ENCODE results near the gene MTMR6.

DNA sequence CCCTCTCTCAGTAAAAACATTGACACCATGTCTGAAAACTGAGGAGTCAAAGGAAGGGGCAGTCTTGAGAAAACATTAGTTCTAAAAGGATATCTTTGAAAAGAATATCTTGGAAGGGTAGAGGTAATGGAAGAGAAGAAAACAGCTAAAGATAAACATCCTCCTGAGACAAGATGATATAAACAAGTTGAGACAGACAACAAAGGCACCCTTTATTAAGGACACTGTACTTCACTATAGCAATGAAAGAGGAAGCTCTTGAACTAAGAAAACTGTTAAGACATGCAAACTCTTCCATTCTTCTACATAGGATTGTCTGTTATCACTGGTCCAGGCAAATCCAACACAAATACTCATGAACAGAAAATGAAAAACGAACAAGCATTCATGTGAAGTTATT is 46.3 kb downstream of the MTMR6 start:
- TF ChIP-seq, protein P1, sequence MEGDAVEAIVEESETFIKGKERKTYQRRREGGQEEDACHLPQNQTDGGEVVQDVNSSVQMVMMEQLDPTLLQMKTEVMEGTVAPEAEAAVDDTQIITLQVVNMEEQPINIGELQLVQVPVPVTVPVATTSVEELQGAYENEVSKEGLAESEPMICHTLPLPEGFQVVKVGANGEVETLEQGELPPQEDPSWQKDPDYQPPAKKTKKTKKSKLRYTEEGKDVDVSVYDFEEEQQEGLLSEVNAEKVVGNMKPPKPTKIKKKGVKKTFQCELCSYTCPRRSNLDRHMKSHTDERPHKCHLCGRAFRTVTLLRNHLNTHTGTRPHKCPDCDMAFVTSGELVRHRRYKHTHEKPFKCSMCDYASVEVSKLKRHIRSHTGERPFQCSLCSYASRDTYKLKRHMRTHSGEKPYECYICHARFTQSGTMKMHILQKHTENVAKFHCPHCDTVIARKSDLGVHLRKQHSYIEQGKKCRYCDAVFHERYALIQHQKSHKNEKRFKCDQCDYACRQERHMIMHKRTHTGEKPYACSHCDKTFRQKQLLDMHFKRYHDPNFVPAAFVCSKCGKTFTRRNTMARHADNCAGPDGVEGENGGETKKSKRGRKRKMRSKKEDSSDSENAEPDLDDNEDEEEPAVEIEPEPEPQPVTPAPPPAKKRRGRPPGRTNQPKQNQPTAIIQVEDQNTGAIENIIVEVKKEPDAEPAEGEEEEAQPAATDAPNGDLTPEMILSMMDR (IDR thresholded peaks at IDR 0.05; ENCODE audit: low read length): no peak
- no peak for TF ChIP-seq EZH2 (optimal IDR thresholded peaks at IDR 0.05; ENCODE audit: low read depth, low read length)

Data from MM.1S (cell line).